ENCODE data around the gene JKAMP.

The JKAMP gene

GRCh38 chr14:59481407-59481806 lies 2.9 kb upstream of the JKAMP start:
- DNase-seq (ENCODE audit: low read depth, low spot score): no peak

- DNase-seq (ENCODE audit: low read depth, low spot score): no peak
Measured at GRCh38 chr14:59481871-59482540, 2.3 kb upstream of the JKAMP start.

GRCh38 chr14:59482541-59483331 lies 1.6 kb upstream of the JKAMP start:
- no peak for DNase-seq (ENCODE audit: low read depth, low spot score)

- no peak for DNase-seq (ENCODE audit: low read depth, low spot score)
Measured at GRCh38 chr14:59483363-59483762, 954 bp upstream of the JKAMP start.

- DNase-seq (ENCODE audit: low read depth, low spot score): no peak
Measured at GRCh38 chr14:59484639-59485175, 390 bp downstream of the JKAMP start.

- no peak for DNase-seq (ENCODE audit: low read depth, low spot score)
Measured at GRCh38 chr14:59490756-59491155, 6.4 kb downstream of the JKAMP start.

GRCh38 chr14:59492384-59492783 lies 8.1 kb downstream of the JKAMP start:
- DNase-seq (ENCODE audit: low read depth, low spot score): no peak

GRCh38 chr14:59500732-59501131 lies 16.4 kb downstream of the JKAMP start:
- DNase-seq (ENCODE audit: low read depth, low spot score): no peak

- no peak for DNase-seq (ENCODE audit: low read depth, low spot score)
Measured at GRCh38 chr14:59503256-59503655, 18.9 kb downstream of the JKAMP start.

- DNase-seq (ENCODE audit: low read depth, low spot score): peak; percentile 6
Measured at GRCh38 chr14:59507063-59507751, 22.9 kb downstream of the JKAMP start.

GRCh38 chr14:59507752-59508103 lies 23.4 kb downstream of the JKAMP start:
- DNase-seq (ENCODE audit: low read depth, low spot score): no peak

- no peak for DNase-seq (ENCODE audit: low read depth, low spot score)
Measured at GRCh38 chr14:59509101-59509500, 24.8 kb downstream of the JKAMP start.

- DNase-seq (ENCODE audit: low read depth, low spot score): no peak
Measured at GRCh38 chr14:59510001-59510400, 25.7 kb downstream of the JKAMP start.

GRCh38 chr14:59510966-59511365 lies 26.6 kb downstream of the JKAMP start:
- DNase-seq (ENCODE audit: low read depth, low spot score): no peak

- DNase-seq (ENCODE audit: low read depth, low spot score): no peak
Measured at GRCh38 chr14:59511916-59512575, 27.7 kb downstream of the JKAMP start.

GRCh38 chr14:59520224-59520623 lies 35.9 kb downstream of the JKAMP start:
- no peak for DNase-seq (ENCODE audit: low read depth, low spot score)

GRCh38 chr14:59529189-59529588 lies 44.9 kb downstream of the JKAMP start:
- no peak for DNase-seq (ENCODE audit: low read depth, low spot score)

GRCh38 chr14:59530349-59530748 lies 46.0 kb downstream of the JKAMP start:
- DNase-seq (ENCODE audit: low read depth, low spot score): no peak

- DNase-seq (ENCODE audit: low read depth, low spot score): no peak
Measured at GRCh38 chr14:59532419-59532818, 48.1 kb downstream of the JKAMP start.

- no peak for DNase-seq (ENCODE audit: low read depth, low spot score)
Measured at GRCh38 chr14:59534361-59534987, 50.2 kb downstream of the JKAMP start.

GRCh38 chr14:59537476-59537875 lies 53.2 kb downstream of the JKAMP start:
- no peak for DNase-seq (ENCODE audit: low read depth, low spot score)

All from smooth muscle cell of the brain vasculature (primary cell).